Measurements from ENCODE around the gene SEC11A.
"Not testable (repeated sequence)": the region's sequence is repeated elsewhere in the genome, so short reads cannot be mapped to it uniquely, and the experiment has no call there.

The SEC11A gene

GRCh38 chr15:84703808-84704207 is 12.1 kb downstream of the SEC11A start:
- Histone ChIP-seq H3K27me3 (ENCODE audit: control insufficient read depth, insufficient read depth, low read length) (no peaks in the 10 kb centered on the region), H3K4me1 (ENCODE audit: control insufficient read depth, insufficient read depth, low read length) (no peaks in the 10 kb centered on the region), H3K36me3 (ENCODE audit: control insufficient read depth, insufficient read depth, low read length) (peaks cover 21% of the 10 kb centered on the region), H3K4me3 (ENCODE audit: low read depth, low read length) (no peak overlapping the region), H3K9me3 (ENCODE audit: control insufficient read depth, insufficient read depth, low read length) (no peaks in the 10 kb centered on the region), H3K9ac (ENCODE audit: low read depth, low read length) (no peak overlapping the region), H3K27ac (ENCODE audit: low read depth, low read length) (no peak overlapping the region)

GRCh38 chr15:84702961-84703482 is 12.9 kb downstream of the SEC11A start:
- H3K36me3 ChIP-seq (ENCODE audit: control insufficient read depth, insufficient read depth, low read length): peaks cover 17% of the 10 kb centered on the region
- H3K4me3 ChIP-seq (ENCODE audit: low read depth, low read length): no peak overlapping the region
- H3K4me1 ChIP-seq (ENCODE audit: control insufficient read depth, insufficient read depth, low read length): no peaks in the 10 kb centered on the region
- H3K27ac ChIP-seq (ENCODE audit: low read depth, low read length): no peak overlapping the region
- no peaks in the 10 kb centered on the region for H3K27me3 ChIP-seq (ENCODE audit: control insufficient read depth, insufficient read depth, low read length)
- no peaks in the 10 kb centered on the region for H3K9me3 ChIP-seq (ENCODE audit: control insufficient read depth, insufficient read depth, low read length)
- H3K9ac ChIP-seq (ENCODE audit: low read depth, low read length): no peak overlapping the region

GRCh38 chr15:84699538-84700191 is 16.3 kb downstream of the SEC11A start:
- Histone ChIP-seq H3K4me3 (ENCODE audit: low read depth, low read length) (no peak overlapping the region), H3K27me3 (ENCODE audit: control insufficient read depth, insufficient read depth, low read length) (no peaks in the 10 kb centered on the region), H3K9ac (ENCODE audit: low read depth, low read length) (no peak overlapping the region), H3K27ac (ENCODE audit: low read depth, low read length) (no peak overlapping the region), H3K9me3 (ENCODE audit: control insufficient read depth, insufficient read depth, low read length) (no peaks in the 10 kb centered on the region), H3K36me3 (ENCODE audit: control insufficient read depth, insufficient read depth, low read length) (peaks cover 13% of the 10 kb centered on the region), H3K4me1 (ENCODE audit: control insufficient read depth, insufficient read depth, low read length) (no peaks in the 10 kb centered on the region)

- H3K4me1 ChIP-seq (ENCODE audit: control insufficient read depth, insufficient read depth, low read length): no peaks in the 10 kb centered on the region
- no peak overlapping the region for H3K9ac ChIP-seq (ENCODE audit: low read depth, low read length)
- H3K27me3 ChIP-seq (ENCODE audit: control insufficient read depth, insufficient read depth, low read length): no peaks in the 10 kb centered on the region
- H3K36me3 ChIP-seq (ENCODE audit: control insufficient read depth, insufficient read depth, low read length): peaks cover 4% of the 10 kb centered on the region; the same call in 1 of the 2 replicates
- no peaks in the 10 kb centered on the region for H3K9me3 ChIP-seq (ENCODE audit: control insufficient read depth, insufficient read depth, low read length)
- H3K27ac ChIP-seq (ENCODE audit: low read depth, low read length): no peak overlapping the region
- H3K4me3 ChIP-seq (ENCODE audit: low read depth, low read length): no peak overlapping the region
These were observed 18.5 kb downstream of the SEC11A start for GRCh38 chr15:84697236-84697990.

GRCh38 chr15:84696757-84697156 is 19.2 kb downstream of the SEC11A start:
- Histone ChIP-seq H3K36me3 (ENCODE audit: control insufficient read depth, insufficient read depth, low read length) (peaks cover 9% of the 10 kb centered on the region), H3K27ac (ENCODE audit: low read depth, low read length) (no peak overlapping the region), H3K9me3 (ENCODE audit: control insufficient read depth, insufficient read depth, low read length) (no peaks in the 10 kb centered on the region), H3K9ac (ENCODE audit: low read depth, low read length) (no peak overlapping the region), H3K4me1 (ENCODE audit: control insufficient read depth, insufficient read depth, low read length) (no peaks in the 10 kb centered on the region), H3K27me3 (ENCODE audit: control insufficient read depth, insufficient read depth, low read length) (no peaks in the 10 kb centered on the region), H3K4me3 (ENCODE audit: low read depth, low read length) (no peak overlapping the region)

- peaks cover 59% of the 10 kb centered on the region for H3K36me3 ChIP-seq (ENCODE audit: control insufficient read depth, insufficient read depth, low read length)
- no peak overlapping the region for H3K27ac ChIP-seq (ENCODE audit: low read depth, low read length)
- H3K9me3 ChIP-seq (ENCODE audit: control insufficient read depth, insufficient read depth, low read length): no peaks in the 10 kb centered on the region
- no peak overlapping the region for H3K4me3 ChIP-seq (ENCODE audit: low read depth, low read length)
- no peaks in the 10 kb centered on the region for H3K4me1 ChIP-seq (ENCODE audit: control insufficient read depth, insufficient read depth, low read length)
- no peak overlapping the region for H3K9ac ChIP-seq (ENCODE audit: low read depth, low read length)
- H3K27me3 ChIP-seq (ENCODE audit: control insufficient read depth, insufficient read depth, low read length): no peaks in the 10 kb centered on the region
These were observed 25.6 kb downstream of the SEC11A start for GRCh38 chr15:84690342-84690741.

- Histone ChIP-seq H3K27me3 (ENCODE audit: control insufficient read depth, insufficient read depth, low read length) (no peaks in the 10 kb centered on the region), H3K27ac (ENCODE audit: low read depth, low read length) (no peak overlapping the region)
These were observed 26.1 kb downstream of the SEC11A start for GRCh38 chr15:84689858-84690257.

GRCh38 chr15:84686446-84686845 is 29.5 kb downstream of the SEC11A start:
- H3K4me3 ChIP-seq (ENCODE audit: low read depth, low read length); H3K27me3 ChIP-seq (ENCODE audit: control insufficient read depth, insufficient read depth, low read length); H3K9ac ChIP-seq (ENCODE audit: low read depth, low read length); H3K27ac ChIP-seq (ENCODE audit: low read depth, low read length); H3K4me1 ChIP-seq (ENCODE audit: control insufficient read depth, insufficient read depth, low read length); H3K9me3 ChIP-seq (ENCODE audit: control insufficient read depth, insufficient read depth, low read length): not testable (repeated sequence)
- peaks cover 82% of the 10 kb centered on the region for H3K36me3 ChIP-seq (ENCODE audit: control insufficient read depth, insufficient read depth, low read length)

More at GRCh38 chr15:84689858-84690257, 26.1 kb downstream of the SEC11A start:
- H3K9me3 ChIP-seq (ENCODE audit: control insufficient read depth, insufficient read depth, low read length): no peaks in the 10 kb centered on the region
- no peak overlapping the region for H3K4me3 ChIP-seq (ENCODE audit: low read depth, low read length)
- no peaks in the 10 kb centered on the region for H3K4me1 ChIP-seq (ENCODE audit: control insufficient read depth, insufficient read depth, low read length)
- no peak overlapping the region for H3K9ac ChIP-seq (ENCODE audit: low read depth, low read length)
- peaks cover 63% of the 10 kb centered on the region for H3K36me3 ChIP-seq (ENCODE audit: control insufficient read depth, insufficient read depth, low read length)

- H3K4me1 ChIP-seq (ENCODE audit: control insufficient read depth, insufficient read depth, low read length): no peaks in the 10 kb centered on the region
- no peak overlapping the region for H3K4me3 ChIP-seq (ENCODE audit: low read depth, low read length)
- H3K27me3 ChIP-seq (ENCODE audit: control insufficient read depth, insufficient read depth, low read length): no peaks in the 10 kb centered on the region
- H3K36me3 ChIP-seq (ENCODE audit: control insufficient read depth, insufficient read depth, low read length): peaks cover 82% of the 10 kb centered on the region
- no peak overlapping the region for H3K9ac ChIP-seq (ENCODE audit: low read depth, low read length)
- no peak overlapping the region for H3K27ac ChIP-seq (ENCODE audit: low read depth, low read length)
- H3K9me3 ChIP-seq (ENCODE audit: control insufficient read depth, insufficient read depth, low read length): no peaks in the 10 kb centered on the region
These were observed 30.6 kb downstream of the SEC11A start for GRCh38 chr15:84685304-84685703.

GRCh38 chr15:84684092-84684491 is 31.8 kb downstream of the SEC11A start:
- no peak overlapping the region for H3K4me3 ChIP-seq (ENCODE audit: low read depth, low read length)
- peaks cover 83% of the 10 kb centered on the region for H3K36me3 ChIP-seq (ENCODE audit: control insufficient read depth, insufficient read depth, low read length)
- no peaks in the 10 kb centered on the region for H3K27me3 ChIP-seq (ENCODE audit: control insufficient read depth, insufficient read depth, low read length)
- H3K9ac ChIP-seq (ENCODE audit: low read depth, low read length): no peak overlapping the region
- no peaks in the 10 kb centered on the region for H3K9me3 ChIP-seq (ENCODE audit: control insufficient read depth, insufficient read depth, low read length)
- no peaks in the 10 kb centered on the region for H3K4me1 ChIP-seq (ENCODE audit: control insufficient read depth, insufficient read depth, low read length)
- H3K27ac ChIP-seq (ENCODE audit: low read depth, low read length): no peak overlapping the region

- H3K4me1 ChIP-seq (ENCODE audit: control insufficient read depth, insufficient read depth, low read length): no peaks in the 10 kb centered on the region
- H3K27me3 ChIP-seq (ENCODE audit: control insufficient read depth, insufficient read depth, low read length): no peaks in the 10 kb centered on the region
- H3K36me3 ChIP-seq (ENCODE audit: control insufficient read depth, insufficient read depth, low read length): peaks cover 79% of the 10 kb centered on the region
- no peak overlapping the region for H3K9ac ChIP-seq (ENCODE audit: low read depth, low read length)
- no peaks in the 10 kb centered on the region for H3K9me3 ChIP-seq (ENCODE audit: control insufficient read depth, insufficient read depth, low read length)
- H3K27ac ChIP-seq (ENCODE audit: low read depth, low read length): no peak overlapping the region
- no peak overlapping the region for H3K4me3 ChIP-seq (ENCODE audit: low read depth, low read length)
These were observed 34.1 kb downstream of the SEC11A start for GRCh38 chr15:84681831-84682230.
